ENCODE data around the gene PANK2. TPM values are rescaled to one million over a fixed set of nuclear protein-coding genes. Genes with fewer than 3 reads are reported as not detected.
"Not testable (repeated sequence)": the region's sequence is repeated elsewhere in the genome, so short reads cannot be mapped to it uniquely, and the experiment has no call there.

Gene PANK2
- total RNA-seq: 57.2 and 60.4 TPM in 2 replicates

DNA sequence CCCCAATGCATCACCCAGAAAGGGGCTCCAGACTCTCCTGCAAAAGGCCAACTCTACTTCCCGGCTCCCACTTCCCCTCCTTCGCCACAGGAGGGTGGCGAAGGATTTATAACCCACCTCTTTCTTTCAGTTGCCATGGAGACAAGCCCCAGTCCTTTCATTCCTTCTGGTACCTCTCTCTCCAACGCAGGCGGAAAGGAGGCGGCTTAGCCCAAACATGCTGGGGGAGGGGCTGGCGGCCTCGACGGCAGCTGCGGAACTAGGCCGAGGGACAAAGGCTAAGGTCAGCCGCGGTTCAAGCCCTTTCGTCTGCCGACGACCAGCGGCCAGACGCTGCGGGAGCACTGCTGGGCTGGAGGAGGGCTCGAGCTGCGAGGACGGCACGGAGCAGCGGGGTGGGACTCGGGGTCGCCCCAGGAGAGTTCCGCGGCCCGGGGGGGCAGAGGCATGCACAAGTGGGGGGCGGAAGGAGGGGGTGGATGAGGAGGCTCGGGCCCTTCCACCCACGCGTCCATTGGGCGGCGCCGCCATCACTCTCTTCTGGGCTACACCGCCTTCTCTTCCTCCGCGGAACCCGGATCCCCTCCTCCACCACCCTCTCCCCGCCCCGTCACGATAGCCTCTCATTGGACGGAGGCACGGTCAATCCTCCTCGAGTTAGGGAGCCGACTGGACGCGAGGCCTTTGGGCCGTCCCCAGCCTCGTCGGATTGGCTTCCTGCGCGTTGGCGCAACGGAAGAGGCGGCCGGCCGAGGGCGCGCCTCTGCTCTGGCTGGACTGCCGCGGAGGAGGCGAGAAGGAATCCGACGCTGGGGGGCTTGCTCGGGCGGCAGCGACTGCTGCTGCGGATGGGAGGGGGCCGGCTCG, at the start of gene PANK2:
PANK2 (plus strand) TSS at position 766 of the 867 bp plus-strand sequence.
- Histone ChIP-seq H2AFZ (ENCODE audit: low read length) (peak within 1 kb of the TSS; percentile 45), H3K27me3 (ENCODE audit: insufficient read depth, low read length) (no peaks in the 10 kb centered on the region), H3K4me3 (ENCODE audit: insufficient read depth, low read length) (peak within 1 kb of the TSS; percentile 80), H3K4me1 (ENCODE audit: insufficient read depth, low read length) (peaks cover 39% of the 10 kb centered on the region), H3K9me3 (ENCODE audit: low read depth, low read length) (no peaks in the 10 kb centered on the region), H4K20me1 (ENCODE audit: insufficient read depth, low read length) (peaks cover 39% of the 10 kb centered on the region), H3K79me2 (ENCODE audit: insufficient read depth, low read length) (peaks cover 63% of the 10 kb centered on the region), H3K27ac (ENCODE audit: low read depth, low read length) (peak within 1 kb of the TSS; percentile 77), H3K36me3 (ENCODE audit: insufficient read depth, low read length) (peaks cover 7% of the 10 kb centered on the region), H3K4me2 (ENCODE audit: insufficient read depth, low read length) (peak within 1 kb of the TSS; percentile 93)
- DNase-seq (ENCODE audit: insufficient read length, low spot score, missing footprints): peak; percentile 99
- TF ChIP-seq, protein P1, sequence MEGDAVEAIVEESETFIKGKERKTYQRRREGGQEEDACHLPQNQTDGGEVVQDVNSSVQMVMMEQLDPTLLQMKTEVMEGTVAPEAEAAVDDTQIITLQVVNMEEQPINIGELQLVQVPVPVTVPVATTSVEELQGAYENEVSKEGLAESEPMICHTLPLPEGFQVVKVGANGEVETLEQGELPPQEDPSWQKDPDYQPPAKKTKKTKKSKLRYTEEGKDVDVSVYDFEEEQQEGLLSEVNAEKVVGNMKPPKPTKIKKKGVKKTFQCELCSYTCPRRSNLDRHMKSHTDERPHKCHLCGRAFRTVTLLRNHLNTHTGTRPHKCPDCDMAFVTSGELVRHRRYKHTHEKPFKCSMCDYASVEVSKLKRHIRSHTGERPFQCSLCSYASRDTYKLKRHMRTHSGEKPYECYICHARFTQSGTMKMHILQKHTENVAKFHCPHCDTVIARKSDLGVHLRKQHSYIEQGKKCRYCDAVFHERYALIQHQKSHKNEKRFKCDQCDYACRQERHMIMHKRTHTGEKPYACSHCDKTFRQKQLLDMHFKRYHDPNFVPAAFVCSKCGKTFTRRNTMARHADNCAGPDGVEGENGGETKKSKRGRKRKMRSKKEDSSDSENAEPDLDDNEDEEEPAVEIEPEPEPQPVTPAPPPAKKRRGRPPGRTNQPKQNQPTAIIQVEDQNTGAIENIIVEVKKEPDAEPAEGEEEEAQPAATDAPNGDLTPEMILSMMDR (IDR thresholded peaks at IDR 0.05; ENCODE audit: extremely low read depth, low read depth, low read length): peak; percentile 53

DNA sequence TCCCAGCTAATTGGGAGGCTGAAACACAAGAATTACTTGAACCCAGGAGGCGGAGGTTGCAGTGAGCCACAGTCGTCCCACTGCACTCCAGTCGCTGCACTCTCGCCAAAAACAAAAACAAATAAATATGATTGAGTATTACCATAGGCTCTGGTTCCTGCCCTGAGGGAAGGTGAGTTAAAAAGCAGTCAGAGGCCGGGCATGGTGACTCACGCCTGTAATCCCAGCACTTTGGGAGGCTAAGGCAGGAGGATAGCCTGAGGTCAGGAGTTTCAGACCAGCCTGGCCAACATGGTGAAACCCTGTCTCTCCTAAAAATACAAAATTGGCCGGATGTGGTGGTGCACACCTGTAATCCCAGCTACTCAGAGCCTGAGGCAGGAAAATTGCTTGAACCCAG, 49.0 kb upstream of the PANK2 start:
- not testable (repeated sequence) for H3K4me2 ChIP-seq (ENCODE audit: insufficient read depth, low read length)
- H3K4me1 ChIP-seq (ENCODE audit: insufficient read depth, low read length): peaks cover 11% of the 10 kb centered on the region

DNA sequence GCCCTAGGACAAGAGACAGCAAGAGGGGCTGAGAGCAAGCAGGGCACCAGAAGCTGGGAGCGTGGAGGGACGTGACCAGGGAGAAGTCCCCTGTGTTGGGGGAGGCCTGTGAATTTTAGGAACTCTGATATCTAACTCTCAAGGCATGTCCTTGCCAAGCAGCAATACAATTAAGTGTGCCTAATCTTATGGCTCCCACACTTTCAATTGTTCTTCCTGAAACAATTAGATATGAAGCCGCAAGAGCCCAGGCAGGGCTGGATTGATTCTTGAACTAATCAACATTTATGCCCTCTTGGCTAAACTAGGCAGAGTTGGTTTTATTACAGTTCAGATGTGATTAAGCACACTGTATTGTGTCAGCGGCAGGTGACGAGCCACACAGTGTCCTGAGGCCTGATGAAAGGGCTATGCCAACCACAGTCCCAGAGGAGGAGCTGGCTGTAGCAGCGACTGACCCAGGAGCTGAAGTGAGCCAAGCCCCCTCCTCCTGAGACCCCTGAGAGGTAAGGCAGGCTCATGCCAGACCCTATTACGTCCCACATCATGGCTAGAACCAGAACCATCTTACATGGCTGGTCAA, 46.7 kb upstream of the PANK2 start:
- H3K4me3 ChIP-seq (ENCODE audit: insufficient read depth, low read length): no peak overlapping the region
- no peaks in the 10 kb centered on the region for H3K27me3 ChIP-seq (ENCODE audit: insufficient read depth, low read length)
- peak; percentile 13 for DNase-seq (ENCODE audit: insufficient read length, low spot score, missing footprints)
- H2AFZ ChIP-seq (ENCODE audit: low read length): peak overlapping the region; percentile 11
- TF ChIP-seq, protein P1 (IDR thresholded peaks at IDR 0.05; ENCODE audit: extremely low read depth, low read depth, low read length): no peak
- peaks cover 17% of the 10 kb centered on the region for H3K4me1 ChIP-seq (ENCODE audit: insufficient read depth, low read length)
- H4K20me1 ChIP-seq (ENCODE audit: insufficient read depth, low read length): peaks cover 3% of the 10 kb centered on the region
- peaks cover 15% of the 10 kb centered on the region for H3K79me2 ChIP-seq (ENCODE audit: insufficient read depth, low read length)
- H3K4me2 ChIP-seq (ENCODE audit: insufficient read depth, low read length): no peak overlapping the region
- no peaks in the 10 kb centered on the region for H3K9me3 ChIP-seq (ENCODE audit: low read depth, low read length)
- no peaks in the 10 kb centered on the region for H3K36me3 ChIP-seq (ENCODE audit: insufficient read depth, low read length)
- H3K27ac ChIP-seq (ENCODE audit: low read depth, low read length): peak overlapping the region; percentile 70

More for the DNA sequence above, 49.0 kb upstream of the PANK2 start:
- not testable (repeated sequence) for H2AFZ ChIP-seq (ENCODE audit: low read length); H3K9me3 ChIP-seq (ENCODE audit: low read depth, low read length); H3K27ac ChIP-seq (ENCODE audit: low read depth, low read length); H3K36me3 ChIP-seq (ENCODE audit: insufficient read depth, low read length); H3K27me3 ChIP-seq (ENCODE audit: insufficient read depth, low read length); H3K4me3 ChIP-seq (ENCODE audit: insufficient read depth, low read length); DNase-seq (ENCODE audit: insufficient read length, low spot score, missing footprints); H3K79me2 ChIP-seq (ENCODE audit: insufficient read depth, low read length); H4K20me1 ChIP-seq (ENCODE audit: insufficient read depth, low read length)

DNA sequence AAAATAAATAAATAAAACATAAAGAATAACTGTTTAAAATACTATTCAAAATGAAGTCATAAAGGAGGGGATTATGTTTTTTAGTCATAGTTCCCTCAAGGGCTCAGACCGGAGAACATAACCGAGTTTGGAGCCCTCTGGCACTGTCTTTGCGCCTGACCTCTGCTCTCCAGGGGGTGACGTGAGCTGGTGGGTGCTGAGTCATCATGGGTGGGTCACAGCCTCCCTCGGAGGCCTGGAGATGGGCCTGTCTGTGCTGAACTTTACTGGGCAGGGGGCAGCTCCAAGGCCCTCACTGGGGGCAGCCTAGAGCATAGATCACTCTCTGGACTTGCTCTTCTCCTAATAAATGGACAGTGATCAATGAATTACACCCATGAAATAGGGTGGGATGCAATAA, 45.7 kb upstream of the PANK2 start:
- Histone ChIP-seq H3K4me1 (ENCODE audit: insufficient read depth, low read length) (peaks cover 22% of the 10 kb centered on the region), H3K79me2 (ENCODE audit: insufficient read depth, low read length) (peaks cover 25% of the 10 kb centered on the region), H3K4me2 (ENCODE audit: insufficient read depth, low read length) (peak overlapping the region; percentile 2), H3K4me3 (ENCODE audit: insufficient read depth, low read length) (no peak overlapping the region), H3K27me3 (ENCODE audit: insufficient read depth, low read length) (no peaks in the 10 kb centered on the region), H2AFZ (ENCODE audit: low read length) (peak overlapping the region; percentile 56), H4K20me1 (ENCODE audit: insufficient read depth, low read length) (peaks cover 8% of the 10 kb centered on the region), H3K27ac (ENCODE audit: low read depth, low read length) (peak overlapping the region; percentile 70), H3K36me3 (ENCODE audit: insufficient read depth, low read length) (no peaks in the 10 kb centered on the region), H3K9me3 (ENCODE audit: low read depth, low read length) (no peaks in the 10 kb centered on the region)
- peak; percentile 95 for DNase-seq (ENCODE audit: insufficient read length, low spot score, missing footprints)
- TF ChIP-seq, protein P1 (IDR thresholded peaks at IDR 0.05; ENCODE audit: extremely low read depth, low read depth, low read length): no peak

DNA sequence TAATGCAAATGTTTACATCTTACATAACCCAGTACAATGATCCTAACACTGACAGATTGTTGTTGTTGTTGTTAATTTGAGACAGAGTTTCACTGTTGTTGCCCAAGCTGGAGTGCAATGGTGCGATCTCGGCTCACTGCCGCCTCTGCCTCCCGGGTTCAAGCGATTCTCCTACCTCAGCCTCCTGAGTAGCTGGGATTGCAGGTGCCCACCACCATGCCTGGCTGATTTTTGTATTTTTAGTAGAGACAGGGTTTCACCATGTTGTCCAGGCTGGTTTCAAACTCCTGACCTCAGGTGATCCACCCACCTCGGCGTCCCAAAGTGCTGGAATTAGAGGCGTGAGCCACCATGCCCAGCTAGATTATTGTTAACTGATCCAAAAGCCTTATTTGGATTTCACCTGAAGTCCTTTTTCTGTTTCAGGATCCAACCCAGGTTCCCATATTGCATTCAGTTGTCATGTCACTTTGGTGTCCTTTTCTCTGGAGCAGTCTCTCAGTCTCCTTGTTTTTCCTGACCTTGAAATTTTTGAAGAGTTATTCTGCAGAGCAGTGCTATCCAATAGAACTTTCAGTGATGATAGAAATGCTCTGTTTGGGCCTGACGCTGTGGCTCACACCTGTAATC, 45.1 kb upstream of the PANK2 start:
- peak; percentile 62 for DNase-seq (ENCODE audit: insufficient read length, low spot score, missing footprints)
- H2AFZ ChIP-seq (ENCODE audit: low read length); H3K9me3 ChIP-seq (ENCODE audit: low read depth, low read length); H3K4me2 ChIP-seq (ENCODE audit: insufficient read depth, low read length); H3K36me3 ChIP-seq (ENCODE audit: insufficient read depth, low read length); H4K20me1 ChIP-seq (ENCODE audit: insufficient read depth, low read length); H3K27me3 ChIP-seq (ENCODE audit: insufficient read depth, low read length); H3K4me3 ChIP-seq (ENCODE audit: insufficient read depth, low read length): not testable (repeated sequence)
- Histone ChIP-seq H3K4me1 (ENCODE audit: insufficient read depth, low read length) (peaks cover 22% of the 10 kb centered on the region), H3K27ac (ENCODE audit: low read depth, low read length) (peak overlapping the region; percentile 70), H3K79me2 (ENCODE audit: insufficient read depth, low read length) (peaks cover 32% of the 10 kb centered on the region)
